ENCODE measurements around the gene PWWP2B. TPM values are rescaled to one million over a fixed set of nuclear protein-coding genes. Genes with fewer than 3 reads are reported as not detected.

Gene PWWP2B
- total RNA-seq, 1 donor: 36.6 TPM

- DNase-seq (ENCODE audit: low read depth in 2 of 3, low spot score in 2 of 3): no peak
These were observed 3.9 kb upstream of the PWWP2B start for GRCh38 chr10:132392811-132393694.

GRCh38 chr10:132393695-132394181 is 3.3 kb upstream of the PWWP2B start:
- no peak for DNase-seq (ENCODE audit: low read depth in 2 of 3, low spot score in 2 of 3)

- no peak for DNase-seq (ENCODE audit: low read depth in 2 of 3, low spot score in 2 of 3)
These were observed 2.7 kb upstream of the PWWP2B start for GRCh38 chr10:132394201-132394811.

GRCh38 chr10:132394936-132395703 is 1.9 kb upstream of the PWWP2B start:
- DNase-seq (ENCODE audit: low read depth in 2 of 3, low spot score in 2 of 3): no peak

GRCh38 chr10:132395704-132396493 is 1.1 kb upstream of the PWWP2B start:
- peak in 2 of 3 donors; percentile 21 to 53 for DNase-seq (ENCODE audit: low read depth in 2 of 3, low spot score in 2 of 3)

- peak; percentile 49 to 77 (median 77) for DNase-seq (ENCODE audit: low read depth in 2 of 3, low spot score in 2 of 3)
These were observed 435 bp upstream of the PWWP2B start for GRCh38 chr10:132396494-132397035.

GRCh38 chr10:132397671-132398565 is 918 bp downstream of the PWWP2B start:
- peak in 1 of 3 donors; percentile 62 for DNase-seq (ENCODE audit: low read depth in 2 of 3, low spot score in 2 of 3)

GRCh38 chr10:132398566-132398991 is 1.6 kb downstream of the PWWP2B start:
- no peak for DNase-seq (ENCODE audit: low read depth in 2 of 3, low spot score in 2 of 3)

- DNase-seq (ENCODE audit: low read depth in 2 of 3, low spot score in 2 of 3): no peak
These were observed 2.4 kb downstream of the PWWP2B start for GRCh38 chr10:132399117-132400035.

- no peak for DNase-seq (ENCODE audit: low read depth in 2 of 3, low spot score in 2 of 3)
These were observed 3.1 kb downstream of the PWWP2B start for GRCh38 chr10:132400041-132400546.

- DNase-seq (ENCODE audit: low read depth in 2 of 3, low spot score in 2 of 3): peak in 1 of 3 donors; percentile 73
These were observed 3.6 kb downstream of the PWWP2B start for GRCh38 chr10:132400547-132401151.

GRCh38 chr10:132401401-132402118 is 4.6 kb downstream of the PWWP2B start:
- no peak for DNase-seq (ENCODE audit: low read depth in 2 of 3, low spot score in 2 of 3)

GRCh38 chr10:132402781-132403241 is 5.8 kb downstream of the PWWP2B start:
- DNase-seq (ENCODE audit: low read depth in 2 of 3, low spot score in 2 of 3): no peak

GRCh38 chr10:132403511-132404168 is 6.6 kb downstream of the PWWP2B start:
- no peak for DNase-seq (ENCODE audit: low read depth in 2 of 3, low spot score in 2 of 3)

- no peak for DNase-seq (ENCODE audit: low read depth in 2 of 3, low spot score in 2 of 3)
These were observed 7.3 kb downstream of the PWWP2B start for GRCh38 chr10:132404169-132404880.
